ENCODE measurements around the gene WDFY2. TPM values are rescaled to one million over a fixed set of nuclear protein-coding genes. Genes with fewer than 3 reads are reported as not detected.

WDFY2 gene
- total RNA-seq, 3 donors from 2014 or later (not counting 1 experiment from before 2014, with no cell fraction given), result 29.5 to 32.1 (median 31.3) TPM

DNA sequence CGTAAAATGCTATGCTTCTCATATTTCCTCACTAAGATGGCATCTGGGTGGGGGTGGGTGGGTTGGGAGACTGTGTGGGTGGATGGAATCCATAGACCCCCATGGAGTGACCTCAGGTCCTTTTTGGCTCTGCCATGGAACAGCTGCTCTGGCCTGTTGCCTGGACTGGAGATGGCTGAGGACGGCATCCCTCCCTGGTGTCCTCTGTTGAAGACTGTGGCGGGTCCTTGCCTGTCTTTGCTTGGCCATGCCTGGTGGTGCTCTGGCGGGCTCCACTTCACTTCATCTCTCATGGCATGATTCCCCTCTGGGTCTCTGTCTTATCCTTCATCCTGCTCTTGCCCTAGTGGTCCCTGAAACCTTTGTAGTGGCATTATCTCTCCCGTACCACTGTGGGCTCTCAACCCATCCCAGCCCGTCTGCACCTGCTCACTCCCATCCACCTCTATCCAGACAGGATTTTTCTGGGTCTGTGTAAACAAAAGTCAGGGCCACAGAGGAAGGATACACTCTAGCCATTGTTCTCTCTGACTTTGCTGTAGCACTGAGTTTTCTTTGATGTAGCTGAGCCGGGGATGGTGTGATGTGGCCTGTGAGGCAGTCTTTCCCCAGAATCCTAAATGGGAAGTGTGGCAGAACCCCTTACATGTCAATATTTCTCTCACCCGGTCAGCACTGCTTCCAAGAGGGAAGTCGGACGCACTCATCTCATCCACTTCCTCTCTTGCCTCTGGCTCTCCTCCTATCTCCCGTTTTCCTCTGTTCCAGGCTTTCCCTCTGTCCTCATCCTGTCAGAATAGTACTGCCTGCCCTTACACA, 36.1 kb downstream of the WDFY2 start:
- Histone ChIP-seq H3K36me3 (ENCODE audit: control insufficient read depth, insufficient read depth, low read length) (no peaks in the 10 kb centered on the region), H3K4me3 (ENCODE audit: low read length) (no peak overlapping the region), H3K27me3 (ENCODE audit: control insufficient read depth, insufficient read depth, low read length) (no peaks in the 10 kb centered on the region), H3K4me1 (ENCODE audit: control insufficient read depth, insufficient read depth, low read length) (peaks cover 9% of the 10 kb centered on the region), H3K27ac (ENCODE audit: low read length) (no peak overlapping the region), H3K9me3 (ENCODE audit: control insufficient read depth, insufficient read depth, low read length) (no peaks in the 10 kb centered on the region)
- TF ChIP-seq, protein P1, sequence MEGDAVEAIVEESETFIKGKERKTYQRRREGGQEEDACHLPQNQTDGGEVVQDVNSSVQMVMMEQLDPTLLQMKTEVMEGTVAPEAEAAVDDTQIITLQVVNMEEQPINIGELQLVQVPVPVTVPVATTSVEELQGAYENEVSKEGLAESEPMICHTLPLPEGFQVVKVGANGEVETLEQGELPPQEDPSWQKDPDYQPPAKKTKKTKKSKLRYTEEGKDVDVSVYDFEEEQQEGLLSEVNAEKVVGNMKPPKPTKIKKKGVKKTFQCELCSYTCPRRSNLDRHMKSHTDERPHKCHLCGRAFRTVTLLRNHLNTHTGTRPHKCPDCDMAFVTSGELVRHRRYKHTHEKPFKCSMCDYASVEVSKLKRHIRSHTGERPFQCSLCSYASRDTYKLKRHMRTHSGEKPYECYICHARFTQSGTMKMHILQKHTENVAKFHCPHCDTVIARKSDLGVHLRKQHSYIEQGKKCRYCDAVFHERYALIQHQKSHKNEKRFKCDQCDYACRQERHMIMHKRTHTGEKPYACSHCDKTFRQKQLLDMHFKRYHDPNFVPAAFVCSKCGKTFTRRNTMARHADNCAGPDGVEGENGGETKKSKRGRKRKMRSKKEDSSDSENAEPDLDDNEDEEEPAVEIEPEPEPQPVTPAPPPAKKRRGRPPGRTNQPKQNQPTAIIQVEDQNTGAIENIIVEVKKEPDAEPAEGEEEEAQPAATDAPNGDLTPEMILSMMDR (IDR thresholded peaks at IDR 0.05), result no peak
- intact Hi-C loops (cut with micrococcal nuclease), result no loop called here
- H3K9me3 Mint-ChIP-seq, result no peaks in the 10 kb centered on the region
- H3K36me3 Mint-ChIP-seq, result no peaks in the 10 kb centered on the region
- H3K4me1 Mint-ChIP-seq, result peaks cover 37 to 42% of the 10 kb centered on the region in 2 donors
- no peak overlapping the region for H3K4me3 Mint-ChIP-seq
- WGBS (ENCODE audit: insufficient coverage), result 93% methylated on average over 10 of the region's 11 CpGs
- peak overlapping the region in 1 of 2 donors; percentile 21 for H3K27ac Mint-ChIP-seq
- no peak for DNase-seq
- no peak for ATAC-seq
- H3K27me3 Mint-ChIP-seq (ENCODE audit: low read depth in 2 of 2), result no peaks in the 10 kb centered on the region

DNA sequence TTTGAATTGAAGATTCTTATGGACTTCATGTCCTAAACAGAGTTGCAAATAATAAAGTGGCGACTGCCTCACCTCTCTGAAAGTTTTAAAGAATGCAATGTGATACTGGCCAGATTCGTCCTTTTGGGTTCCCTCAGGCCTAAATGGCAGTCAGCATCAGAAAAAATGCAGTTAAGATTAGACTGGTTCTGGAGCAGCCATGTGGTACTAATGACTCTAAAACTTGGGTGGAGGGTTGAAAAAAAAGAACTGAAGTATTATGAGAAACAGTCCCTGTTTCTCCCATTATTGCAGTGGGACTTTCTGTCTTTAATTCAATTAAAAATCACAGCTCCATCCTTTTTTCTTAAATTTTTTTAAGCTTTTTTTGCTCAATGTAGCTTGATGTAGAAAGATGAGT, 37.3 kb downstream of the WDFY2 start:
- 85% methylated on average over 2 of the region's 2 CpGs for WGBS (ENCODE audit: insufficient coverage)

DNA sequence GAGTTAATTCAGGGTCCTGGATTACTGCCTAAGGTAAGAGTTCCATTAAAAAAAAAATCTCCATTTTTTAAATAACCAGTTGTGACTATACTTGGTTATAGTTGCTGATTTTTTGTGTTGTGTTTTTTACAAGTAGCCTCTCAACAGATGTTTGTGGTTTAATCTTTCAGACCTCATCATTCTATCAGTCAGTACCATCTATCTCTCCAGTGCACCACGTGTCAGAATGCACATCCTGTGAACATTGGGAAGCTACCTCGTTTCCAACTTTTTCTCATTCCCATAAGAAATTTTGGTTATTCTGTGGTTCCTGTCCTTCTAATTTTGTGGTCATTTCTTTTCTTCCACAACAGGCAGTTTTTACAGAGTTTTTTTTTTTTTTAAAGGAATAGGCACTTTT, 39.2 kb downstream of the WDFY2 start:
- Histone ChIP-seq H3K4me1 (ENCODE audit: control insufficient read depth, insufficient read depth, low read length) (peaks cover 9% of the 10 kb centered on the region), H3K36me3 (ENCODE audit: control insufficient read depth, insufficient read depth, low read length) (no peaks in the 10 kb centered on the region), H3K27ac (ENCODE audit: low read length) (no peak overlapping the region), H3K4me3 (ENCODE audit: low read length) (no peak overlapping the region), H3K27me3 (ENCODE audit: control insufficient read depth, insufficient read depth, low read length) (no peaks in the 10 kb centered on the region), H3K9me3 (ENCODE audit: control insufficient read depth, insufficient read depth, low read length) (no peaks in the 10 kb centered on the region)
- Mint-ChIP-seq H3K27ac (peak overlapping the region; percentile 36 to 81), H3K4me3 (peak overlapping the region; percentile 13), H3K9me3 (no peaks in the 10 kb centered on the region), H3K27me3 (ENCODE audit: low read depth in 2 of 2) (no peaks in the 10 kb centered on the region), H3K36me3 (no peaks in the 10 kb centered on the region), H3K4me1 (peaks cover 46 to 57% of the 10 kb centered on the region in 2 donors)
- 5% methylated on average over 2 of the region's 2 CpGs for WGBS (ENCODE audit: insufficient coverage)
- ATAC-seq, result peak in 2 of 3 donors; percentile 31 to 33
- TF ChIP-seq, protein P1 (IDR thresholded peaks at IDR 0.05), result no peak
- DNase-seq, result no peak
- intact Hi-C loops (cut with micrococcal nuclease), result no loop called here

More for the DNA sequence above, 37.3 kb downstream of the WDFY2 start:
- intact Hi-C loops (cut with micrococcal nuclease), result no loop called here
- Histone ChIP-seq H3K4me3 (ENCODE audit: low read length) (no peak overlapping the region), H3K4me1 (ENCODE audit: control insufficient read depth, insufficient read depth, low read length) (peaks cover 9% of the 10 kb centered on the region), H3K27me3 (ENCODE audit: control insufficient read depth, insufficient read depth, low read length) (no peaks in the 10 kb centered on the region), H3K9me3 (ENCODE audit: control insufficient read depth, insufficient read depth, low read length) (no peaks in the 10 kb centered on the region), H3K36me3 (ENCODE audit: control insufficient read depth, insufficient read depth, low read length) (no peaks in the 10 kb centered on the region), H3K27ac (ENCODE audit: low read length) (no peak overlapping the region)
- ATAC-seq (no peak), DNase-seq (no peak)
- H3K27ac Mint-ChIP-seq, result no peak overlapping the region
- no peaks in the 10 kb centered on the region for H3K9me3 Mint-ChIP-seq
- peak overlapping the region; percentile 33 for H3K4me3 Mint-ChIP-seq
- no peaks in the 10 kb centered on the region for H3K27me3 Mint-ChIP-seq (ENCODE audit: low read depth in 2 of 2)
- no peaks in the 10 kb centered on the region for H3K36me3 Mint-ChIP-seq
- TF ChIP-seq, protein P1 (IDR thresholded peaks at IDR 0.05), result no peak
- H3K4me1 Mint-ChIP-seq, result peaks cover 46 to 51% of the 10 kb centered on the region in 2 donors
